ENCODE measurements around the gene UTP3.
"Not testable (repeated sequence)": the region's sequence is repeated elsewhere in the genome, so short reads cannot be mapped to it uniquely, and the experiment has no call there.

Gene UTP3

DNA sequence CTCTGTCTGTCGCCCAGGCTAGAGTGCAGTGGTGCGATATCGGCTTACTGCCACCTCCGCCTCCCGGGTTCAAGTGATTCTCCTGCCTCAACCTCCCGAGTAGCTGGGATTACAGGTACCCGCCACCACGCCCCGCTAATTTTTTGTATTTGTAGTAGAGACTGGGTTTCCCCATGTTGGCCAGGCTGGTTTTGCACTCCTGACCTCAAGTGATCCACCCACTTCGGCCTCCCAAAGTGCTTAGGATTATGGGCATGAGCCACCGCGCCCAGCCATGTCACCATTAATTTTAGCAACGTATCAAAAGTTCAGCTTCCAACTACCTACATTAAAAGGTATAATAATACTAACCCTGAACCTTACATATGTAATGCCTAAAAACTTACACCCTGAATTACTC lies 940 bp upstream of the UTP3 start:
- no peak for DNase-seq (ENCODE audit: low spot score)

DNA sequence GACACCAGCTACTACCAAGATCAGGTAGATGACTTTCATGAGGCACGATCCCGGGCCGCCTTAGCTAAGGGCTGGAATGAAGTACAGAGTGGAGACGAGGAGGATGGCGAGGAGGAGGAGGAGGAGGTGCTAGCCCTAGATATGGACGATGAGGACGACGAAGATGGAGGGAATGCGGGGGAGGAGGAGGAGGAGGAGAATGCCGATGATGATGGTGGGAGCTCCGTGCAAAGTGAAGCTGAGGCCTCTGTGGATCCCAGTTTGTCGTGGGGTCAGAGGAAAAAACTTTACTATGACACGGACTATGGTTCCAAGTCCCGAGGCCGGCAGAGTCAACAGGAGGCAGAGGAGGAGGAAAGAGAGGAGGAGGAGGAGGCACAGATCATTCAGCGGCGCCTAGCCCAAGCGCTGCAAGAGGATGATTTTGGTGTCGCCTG lies 481 bp downstream of the UTP3 start:
- no peak for DNase-seq (ENCODE audit: low spot score)

DNA sequence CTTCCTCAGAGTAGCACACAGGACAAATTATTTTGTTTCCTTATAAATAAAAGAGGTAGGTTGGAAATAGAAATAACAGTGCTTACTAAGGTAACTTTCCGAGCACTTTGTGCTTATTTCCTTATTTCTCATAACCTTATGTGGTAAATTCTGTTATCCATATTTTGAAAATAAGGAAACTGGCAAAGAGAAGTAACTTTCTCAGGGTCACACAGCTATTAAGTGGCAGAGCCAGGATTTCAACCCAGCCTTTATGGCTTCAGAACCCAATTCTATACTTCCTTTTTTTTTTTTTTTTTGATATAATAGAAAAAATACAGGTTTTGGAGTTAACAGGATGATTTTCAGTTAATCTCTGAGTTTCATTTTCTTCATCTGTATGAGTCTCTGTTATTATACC lies 3.3 kb downstream of the UTP3 start:
- DNase-seq (ENCODE audit: low spot score): no peak

DNA sequence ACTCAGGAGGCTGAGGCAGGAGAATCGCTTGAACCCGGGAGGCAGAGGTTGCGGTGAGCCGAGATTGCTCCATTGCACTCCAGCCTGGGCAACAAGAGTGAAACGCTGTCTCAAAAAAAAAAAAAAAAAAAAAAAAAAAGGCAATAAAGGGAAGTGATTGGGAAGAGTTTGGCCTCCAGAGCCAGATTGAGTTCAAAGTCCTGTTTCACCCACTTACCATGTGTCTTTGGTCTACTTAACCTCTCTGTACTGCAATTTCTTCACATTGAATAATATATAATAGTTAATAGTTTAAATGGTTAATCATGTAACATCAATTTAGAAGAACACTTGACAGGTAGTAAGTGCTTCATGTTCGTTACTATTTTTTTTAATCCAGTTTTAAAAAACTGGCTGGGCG lies 6.3 kb downstream of the UTP3 start:
- DNase-seq (ENCODE audit: low spot score): not testable (repeated sequence)

DNA sequence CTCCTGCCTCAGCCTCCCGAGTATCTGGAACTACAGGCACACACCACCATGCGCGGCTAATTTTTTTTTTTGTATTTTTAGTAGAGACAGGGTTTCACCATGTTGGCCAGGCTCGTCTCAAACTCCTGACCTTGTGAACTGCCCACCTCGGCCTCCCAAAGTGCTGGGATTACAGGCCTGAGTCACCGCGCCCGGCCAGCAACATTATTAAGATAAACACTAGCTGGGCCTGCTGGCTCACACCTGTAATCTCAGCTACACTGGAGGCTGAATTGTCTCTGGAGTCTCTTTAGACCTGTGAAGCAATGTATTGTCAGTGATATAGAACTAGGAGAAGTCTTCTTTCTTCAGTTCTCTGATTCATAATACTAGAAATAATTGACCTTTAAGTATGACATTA lies 10.1 kb downstream of the UTP3 start:
- not testable (repeated sequence) for DNase-seq (ENCODE audit: low spot score)

DNA sequence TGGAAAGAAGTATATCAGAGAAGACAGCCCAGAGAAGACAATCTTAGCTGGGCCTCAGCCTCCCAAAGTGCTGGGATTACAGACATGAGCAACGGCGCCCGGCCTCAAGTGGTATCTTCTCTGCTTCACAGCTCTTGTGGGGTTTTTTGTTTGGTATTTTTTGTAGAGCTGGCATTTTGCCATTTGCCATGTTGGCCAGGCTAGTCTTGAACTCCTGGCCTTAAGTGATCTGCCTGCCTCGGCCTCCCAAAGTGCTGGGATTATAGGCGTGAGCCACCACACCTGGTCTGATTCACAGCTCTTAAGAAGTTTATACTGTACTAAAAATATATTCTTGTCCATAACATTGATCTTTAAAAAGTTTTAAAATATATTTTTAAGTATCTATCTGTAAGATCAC lies 12.4 kb downstream of the UTP3 start:
- DNase-seq (ENCODE audit: low spot score): no peak

DNA sequence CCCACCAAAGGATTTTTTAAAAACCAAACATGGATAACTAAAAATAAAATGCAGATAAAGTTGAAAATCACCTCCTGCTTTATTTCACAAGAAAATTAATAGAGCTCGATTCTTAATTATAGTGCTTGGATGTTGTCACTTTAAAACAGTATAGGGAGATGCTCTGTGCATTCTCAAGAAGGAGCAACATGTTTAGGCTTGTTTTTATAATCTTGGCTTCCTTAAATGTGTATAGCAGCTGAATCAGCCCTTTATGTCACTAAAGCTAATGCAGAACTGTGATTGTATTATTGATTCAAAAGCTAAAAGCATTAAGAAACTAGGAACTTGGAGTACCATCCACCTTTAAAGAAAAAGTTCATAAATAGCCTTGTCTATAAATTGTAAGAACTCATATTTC lies 12.9 kb downstream of the UTP3 start:
- no peak for DNase-seq (ENCODE audit: low spot score)

DNA sequence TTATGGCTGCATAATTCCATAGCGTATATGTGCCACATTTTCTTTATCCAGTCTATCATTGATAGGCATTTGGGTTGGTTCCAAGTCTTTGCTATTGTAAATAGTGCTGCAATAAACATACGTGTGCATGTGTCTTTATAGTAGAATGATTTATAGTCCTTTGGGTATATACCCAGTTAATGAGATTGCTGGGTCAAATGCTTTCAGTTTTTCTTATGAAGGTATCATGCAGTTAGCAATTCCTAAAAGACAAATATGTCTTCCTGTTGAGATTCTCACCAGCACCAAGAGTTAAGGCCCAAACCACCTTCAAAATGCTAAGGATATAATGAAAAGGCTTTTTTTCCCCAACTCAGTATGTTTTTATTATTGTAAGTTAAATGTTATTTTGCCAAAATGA lies 14.3 kb downstream of the UTP3 start:
- DNase-seq (ENCODE audit: low spot score): not testable (repeated sequence)

DNA sequence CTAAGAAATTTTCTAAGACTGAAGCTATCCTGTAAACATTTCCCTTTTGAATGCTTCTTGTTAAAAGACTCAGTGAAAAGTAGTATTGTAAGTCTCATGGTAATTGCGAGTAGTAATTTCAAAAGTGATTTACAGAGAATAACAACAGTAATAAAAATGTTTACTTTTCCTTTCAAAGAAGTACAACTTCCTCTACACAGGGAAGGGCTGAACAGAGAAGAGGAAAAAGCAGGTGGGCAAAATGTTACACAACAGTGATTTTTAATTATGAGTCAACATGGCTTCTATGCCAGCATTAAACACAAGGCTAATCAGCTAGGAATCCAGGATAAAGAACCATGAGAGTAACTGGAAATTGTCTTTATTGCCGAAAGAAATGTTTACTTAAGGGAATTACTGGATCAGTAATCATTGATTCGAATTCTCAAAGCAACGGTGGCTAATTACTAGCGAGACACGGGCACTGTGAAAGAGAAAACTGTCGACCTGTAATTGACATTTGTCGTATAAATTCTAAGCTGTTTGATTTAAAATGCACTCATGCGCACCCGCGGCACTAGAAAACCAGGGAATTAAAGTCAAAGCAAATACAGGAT lies 15.4 kb downstream of the UTP3 start:
- DNase-seq (ENCODE audit: low spot score): peak; percentile 37

DNA sequence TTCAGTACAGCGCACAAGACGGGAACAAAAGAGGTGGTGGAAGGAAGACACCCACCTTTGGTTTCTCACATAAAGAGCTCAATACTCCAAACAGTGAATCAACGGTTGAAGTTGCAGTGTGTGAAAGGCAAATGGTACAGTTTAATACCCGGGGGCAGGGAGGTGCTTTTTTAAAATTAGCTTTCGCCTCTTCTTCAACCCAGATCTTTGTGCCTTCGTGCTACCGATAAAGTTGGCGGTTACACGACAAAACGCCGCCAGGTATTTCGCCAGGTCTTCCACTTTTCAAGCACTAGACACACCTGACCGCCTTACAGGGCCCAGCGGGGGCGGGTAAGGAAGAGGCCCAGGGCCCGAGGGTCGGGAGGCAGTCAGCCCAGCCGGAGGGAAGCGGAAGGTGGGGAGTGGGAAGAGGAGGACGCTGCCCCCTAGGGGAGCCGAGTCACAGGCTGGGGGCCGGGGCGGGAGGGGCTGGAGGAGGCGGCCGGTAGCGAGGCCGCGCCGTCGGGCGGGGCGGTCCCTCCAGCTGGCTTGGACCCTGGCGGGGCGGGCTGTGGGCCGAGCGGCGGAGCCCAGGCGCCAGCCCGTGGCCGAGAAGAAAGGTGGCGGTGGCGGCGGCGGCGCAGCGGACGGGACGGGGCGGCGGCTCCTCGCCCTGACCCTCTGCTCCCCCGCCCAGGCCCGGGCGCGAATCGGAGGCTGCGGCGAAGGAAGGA lies 16.0 kb downstream of the UTP3 start:
- DNase-seq (ENCODE audit: low spot score): peak; percentile 72

DNA sequence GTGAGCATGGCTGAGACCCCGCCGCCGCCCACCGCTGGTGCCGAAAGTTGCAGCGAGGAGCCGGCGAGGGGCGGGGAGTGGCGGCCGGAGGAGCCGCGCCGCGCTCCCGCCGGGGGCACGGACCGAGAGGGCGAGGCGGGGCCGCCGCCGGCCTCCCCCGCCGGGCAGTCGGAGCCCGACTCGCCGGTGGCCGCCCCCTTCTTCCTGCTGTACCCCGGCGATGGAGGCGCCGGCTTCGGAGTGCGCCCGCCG lies 16.5 kb downstream of the UTP3 start:
- peak; percentile 11 for DNase-seq (ENCODE audit: low spot score)

DNA sequence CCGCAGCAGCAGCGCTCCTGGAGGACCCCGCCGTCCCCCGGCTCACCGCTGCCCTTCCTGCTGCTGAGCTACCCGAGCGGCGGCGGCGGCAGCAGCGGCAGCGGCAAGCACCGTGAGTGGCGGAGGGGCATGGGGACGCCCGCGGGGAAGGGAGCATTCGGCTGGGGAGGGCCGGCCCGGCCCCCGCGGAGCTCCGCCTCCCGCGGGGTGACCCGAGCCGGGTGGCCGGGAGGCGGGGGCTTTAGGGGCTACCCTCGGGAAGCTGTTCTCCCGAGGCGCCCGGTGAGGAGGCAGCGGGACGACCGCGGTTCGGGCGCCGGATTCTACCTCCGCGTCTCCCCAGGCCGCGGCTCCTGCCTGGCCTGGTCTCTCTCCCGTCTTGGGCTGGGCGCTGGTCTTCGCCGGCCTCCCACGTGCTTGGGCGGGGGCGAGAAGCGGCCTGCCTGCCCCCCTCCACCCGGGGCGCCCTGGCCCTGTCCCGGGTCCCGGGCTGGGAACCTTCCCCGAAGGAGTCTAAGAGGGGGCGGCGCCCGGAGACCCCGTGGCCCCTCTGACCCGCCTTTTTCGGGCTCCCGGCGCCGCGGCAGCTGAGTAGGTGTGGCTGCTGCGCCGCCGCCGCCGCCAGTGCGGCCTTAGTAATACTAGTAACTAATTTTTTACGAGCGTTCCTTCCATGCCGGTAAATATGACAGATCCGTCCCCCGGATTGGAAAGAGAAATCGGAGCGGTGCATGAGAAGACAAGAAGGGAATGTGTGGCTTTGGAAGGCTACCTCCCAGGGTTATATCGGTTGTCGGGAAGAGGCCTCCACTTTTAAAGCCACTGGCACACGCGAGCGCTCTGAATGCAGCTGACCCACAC lies 17.1 kb downstream of the UTP3 start:
- DNase-seq (ENCODE audit: low spot score): peak; percentile 84

DNA sequence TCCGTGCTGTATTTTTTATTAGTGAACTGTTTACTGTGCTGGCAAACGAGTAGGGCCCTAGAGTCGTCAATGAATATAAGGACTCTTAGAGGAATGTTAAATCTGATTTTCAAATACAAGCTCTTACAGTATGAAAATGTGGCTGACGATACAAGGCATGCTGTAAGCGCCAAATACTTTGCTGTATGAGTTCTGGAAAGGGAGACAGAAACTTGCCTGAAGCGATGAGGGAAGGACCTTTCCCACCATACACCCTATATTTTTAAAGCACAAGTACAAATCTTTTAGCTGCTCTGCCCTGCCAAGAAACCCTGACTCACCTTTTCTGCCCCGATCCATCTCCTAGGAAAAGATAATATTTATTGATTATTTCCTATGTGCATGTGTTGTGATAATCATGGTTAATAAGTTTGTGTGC lies 17.7 kb downstream of the UTP3 start:
- DNase-seq (ENCODE audit: low spot score): no peak

DNA sequence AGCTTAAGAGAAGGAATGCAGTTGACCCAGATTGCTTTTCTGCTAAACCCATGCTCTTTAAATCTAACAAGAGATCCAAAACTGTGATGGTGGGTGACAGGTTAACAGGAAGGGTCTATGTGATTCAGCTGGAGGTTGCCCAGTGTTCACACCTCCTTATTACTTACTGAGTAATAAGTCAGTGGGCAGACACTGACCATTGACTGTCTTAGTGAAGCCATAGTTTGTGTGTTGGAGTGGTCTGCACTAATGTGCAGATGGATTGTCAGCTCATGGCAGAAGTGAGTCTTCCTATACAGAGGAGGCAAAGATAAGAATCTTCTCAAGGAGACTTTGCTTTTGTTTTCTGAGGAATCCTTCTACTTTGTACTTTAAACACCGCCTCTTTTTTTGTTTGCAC lies 18.2 kb downstream of the UTP3 start:
- DNase-seq (ENCODE audit: low spot score): no peak

DNA sequence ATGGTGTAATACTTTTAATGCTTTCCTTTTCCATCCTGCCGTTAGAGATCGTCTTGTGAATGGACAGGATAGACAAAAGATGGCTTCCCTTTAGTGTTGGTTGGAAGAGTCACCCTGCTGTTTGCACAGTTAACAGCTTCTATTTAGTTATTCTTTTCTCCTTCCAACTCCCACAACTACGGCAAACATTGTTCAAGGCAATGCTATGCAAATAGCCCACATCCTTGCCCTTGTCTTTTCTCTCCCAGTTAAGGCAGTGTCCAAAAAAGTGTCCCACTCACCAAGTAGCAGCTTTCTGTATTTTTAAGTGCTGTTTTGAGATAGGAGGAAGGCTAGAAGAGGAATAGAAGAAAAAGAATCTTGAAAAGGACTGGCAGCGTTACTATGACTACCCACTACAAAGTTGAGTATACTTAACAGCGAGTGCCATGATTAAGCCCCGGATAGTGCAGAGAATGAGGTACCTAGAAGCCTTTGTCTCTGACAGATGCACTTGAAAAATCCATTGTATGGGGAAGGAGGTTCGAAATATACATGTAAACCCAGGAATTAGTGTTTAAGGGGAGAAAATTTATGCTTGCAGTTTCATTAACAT lies 21.4 kb downstream of the UTP3 start:
- no peak for DNase-seq (ENCODE audit: low spot score)

DNA sequence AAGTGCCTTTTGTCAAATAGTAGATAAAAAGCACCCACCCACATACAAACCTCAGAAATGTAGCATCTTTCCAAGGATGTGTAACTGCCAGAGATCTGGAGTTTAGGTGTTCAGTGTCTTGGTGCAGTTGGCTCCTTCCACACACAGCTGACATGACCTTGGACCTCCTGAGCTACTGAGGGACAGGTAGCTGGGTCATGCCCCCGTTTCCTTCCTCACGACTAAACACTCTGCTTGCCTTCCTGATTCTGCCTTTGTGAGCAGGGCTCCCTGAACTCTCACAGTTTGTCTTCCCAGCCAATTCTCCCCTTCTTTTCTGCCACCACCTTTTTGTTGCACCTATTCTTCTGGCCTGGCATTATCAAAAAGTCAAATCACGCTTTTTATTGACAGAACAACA lies 23.3 kb downstream of the UTP3 start:
- no peak for DNase-seq (ENCODE audit: low spot score)

DNA sequence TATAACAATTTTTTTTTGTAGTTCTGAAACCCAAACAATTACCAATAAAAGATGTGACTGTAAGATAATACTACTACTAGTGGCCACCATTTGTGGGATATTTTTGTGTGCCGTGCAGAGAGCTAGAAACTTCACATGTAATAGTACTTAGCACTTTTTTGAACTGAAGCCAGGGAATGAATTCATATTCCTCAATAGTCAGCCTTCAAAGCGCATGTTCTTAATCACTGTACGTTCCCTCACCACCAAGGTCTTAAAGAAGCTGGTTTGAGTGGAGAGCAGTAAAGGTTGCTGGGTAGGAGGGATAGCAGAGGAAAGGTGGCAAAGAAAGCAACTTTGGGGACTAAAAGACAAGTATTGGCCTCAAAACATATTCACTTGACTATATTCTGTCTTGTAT lies 23.8 kb downstream of the UTP3 start:
- DNase-seq (ENCODE audit: low spot score): no peak

DNA sequence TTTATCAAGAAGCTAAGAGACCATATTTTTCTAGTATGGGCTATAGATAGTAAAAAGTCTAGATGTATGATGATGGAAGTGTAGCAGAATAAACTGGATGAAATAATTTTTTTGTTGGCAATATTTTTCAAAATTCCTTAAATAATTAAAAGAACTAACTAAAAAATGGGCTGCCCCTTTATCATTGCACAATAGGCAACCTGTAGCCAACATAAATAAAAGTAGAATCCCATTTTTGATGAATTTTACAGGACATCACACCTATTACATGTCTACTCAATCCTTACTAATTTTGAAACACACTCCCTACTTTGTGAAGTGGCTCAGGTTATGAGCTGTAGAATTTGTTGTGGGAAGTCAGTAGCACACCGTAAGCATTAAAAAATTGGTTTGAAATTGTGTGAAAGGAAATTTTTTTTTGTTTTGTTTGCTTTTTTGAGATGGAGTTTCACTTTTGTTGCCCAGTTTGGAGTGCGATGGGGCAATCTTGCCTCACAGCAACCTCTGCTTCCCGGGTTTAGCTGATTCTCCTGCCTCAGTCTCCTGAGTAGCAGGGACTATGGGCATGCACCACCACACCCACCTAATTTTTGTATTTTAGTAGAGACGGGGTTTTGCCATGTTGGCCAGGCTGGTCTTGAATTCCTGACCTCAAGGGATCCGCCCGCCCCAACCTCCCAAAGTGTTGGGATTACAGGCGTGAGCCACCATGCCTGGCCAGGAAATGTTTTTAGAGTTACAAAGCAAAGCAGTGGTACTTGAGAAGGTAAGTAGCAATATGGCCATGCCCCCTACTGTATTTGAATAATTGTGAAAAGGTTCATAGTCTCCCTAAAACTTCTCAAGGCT lies 24.5 kb downstream of the UTP3 start:
- DNase-seq (ENCODE audit: low spot score): no peak

DNA sequence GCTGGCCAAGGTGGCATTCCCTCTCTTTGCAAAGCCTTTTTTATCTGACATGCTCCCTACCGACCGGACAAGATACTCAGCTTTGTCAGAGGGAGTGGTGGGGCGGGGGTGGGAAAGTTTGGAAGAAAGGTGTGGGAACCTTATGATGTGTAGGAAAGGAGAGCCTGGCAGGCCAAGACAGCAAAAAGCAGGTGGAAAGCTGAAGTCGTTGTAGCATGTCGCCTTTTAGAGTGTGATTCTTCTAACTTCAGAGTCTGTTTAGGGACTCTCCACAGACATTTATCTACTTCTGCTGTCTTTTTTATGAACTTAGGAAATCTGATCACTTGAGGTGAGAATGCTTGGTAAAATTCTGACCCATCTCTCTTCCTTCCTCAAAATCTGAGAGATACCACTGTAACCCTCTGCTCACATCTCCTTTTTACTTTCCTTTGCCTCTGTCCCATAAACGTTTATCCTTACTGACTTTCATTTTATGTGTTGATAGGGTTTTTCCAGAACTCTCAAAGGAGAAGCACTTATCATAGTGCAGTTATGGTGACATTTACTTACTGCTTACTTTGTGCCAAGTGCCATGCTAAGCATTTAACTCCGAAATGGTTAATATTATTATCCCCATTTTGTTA lies 25.2 kb downstream of the UTP3 start:
- DNase-seq (ENCODE audit: low spot score): no peak

DNA sequence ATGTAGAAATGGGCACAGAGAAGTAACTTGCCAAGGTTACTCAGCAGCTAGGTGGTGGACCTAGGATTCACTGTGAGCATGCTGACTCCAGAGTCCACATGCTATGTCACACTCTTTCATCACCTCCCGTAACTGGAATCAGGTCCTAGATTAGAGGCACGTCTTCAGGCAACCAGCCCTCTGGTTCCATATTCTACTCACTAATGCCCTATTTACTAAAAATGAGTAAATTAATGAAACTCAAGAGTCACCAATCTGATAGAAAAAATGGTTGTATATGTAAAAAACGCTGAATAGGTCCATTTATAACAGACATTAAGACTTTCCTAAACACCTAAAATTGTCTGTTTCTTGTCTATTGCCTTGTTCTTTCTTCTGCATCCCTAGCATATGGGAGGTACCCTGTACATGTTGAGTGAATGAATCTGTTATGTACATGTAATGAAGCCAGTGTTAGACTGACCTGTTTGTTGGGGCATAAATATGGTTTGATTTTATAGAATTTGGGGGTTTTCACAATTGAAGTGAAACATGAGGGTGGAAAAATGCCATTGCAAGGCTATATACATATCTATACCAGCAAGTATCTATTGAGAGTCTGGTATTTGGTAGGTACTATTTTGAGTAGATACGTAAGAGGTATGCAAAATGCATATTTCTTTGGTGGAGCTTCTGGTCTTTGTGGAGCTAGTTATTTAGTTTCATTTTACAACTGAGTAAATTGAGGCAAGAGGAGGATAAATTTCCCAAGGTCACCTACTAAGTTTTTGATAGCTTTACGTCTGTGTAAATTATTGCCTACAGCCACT lies 26.0 kb downstream of the UTP3 start:
- DNase-seq (ENCODE audit: low spot score): peak; percentile 61

DNA sequence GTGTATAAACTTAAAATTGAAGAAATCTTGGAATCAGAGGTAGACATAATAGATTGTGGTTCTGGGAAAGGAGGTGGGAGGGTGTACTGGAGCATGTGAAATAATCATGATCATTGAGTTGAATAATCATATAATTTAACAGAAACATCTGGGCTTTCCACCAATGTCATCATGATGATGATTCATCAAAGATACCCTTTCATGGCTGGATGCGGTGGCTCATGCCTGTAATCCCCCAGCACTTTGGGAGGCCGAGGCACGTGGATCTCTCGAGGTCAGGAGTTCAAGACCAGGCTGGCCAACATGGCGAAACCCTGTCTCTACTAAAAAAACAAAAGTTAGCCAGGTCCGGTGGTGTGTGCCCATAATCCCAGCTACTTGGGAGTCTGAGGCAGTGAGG lies 26.8 kb downstream of the UTP3 start:
- no peak for DNase-seq (ENCODE audit: low spot score)

Data from LoVo (cell line).